Neural crest cell (in vitro differentiated cells): ENCODE results near the gene SGSH. TPM values are rescaled to one million over a fixed set of nuclear protein-coding genes. Genes with fewer than 3 reads are reported as not detected.
"Not testable (repeated sequence)": the region's sequence is repeated elsewhere in the genome, so short reads cannot be mapped to it uniquely, and the experiment has no call there.

Source experiments
- DNase-seq: peaks from one replicate; pipeline ENCODE4 v3.0.0; 2021; ENCODE audit warnings: low read depth, mixed read lengths, low spot score
- H3K27ac Mint-ChIP-seq: one replicate; pipeline ENCODE4 v1.8.0; 2021; ENCODE audit warnings: mild to moderate bottlenecking, mixed read lengths; ENCODE audit not compliant: unreplicated experiment
- H3K27me3 Mint-ChIP-seq: 2 replicates; pipeline ENCODE4 v1.8.0; 2021; ENCODE audit warnings: low read depth, mild to moderate bottlenecking, mixed read lengths
- H3K36me3 Mint-ChIP-seq: 2 replicates; pipeline ENCODE4 v1.8.0; 2021; ENCODE audit warnings: low read depth, mild to moderate bottlenecking, mixed read lengths
- H3K4me1 Mint-ChIP-seq: 2 replicates; pipeline ENCODE4 v1.8.0; 2021; ENCODE audit warnings: mixed read lengths
- H3K4me3 Mint-ChIP-seq: one replicate; pipeline ENCODE4 v1.8.0; 2021; ENCODE audit warnings: mild to moderate bottlenecking, mixed read lengths
- H3K9me3 Mint-ChIP-seq: 2 replicates; pipeline ENCODE4 v1.8.0; 2021; ENCODE audit warnings: mixed read lengths
- CTCF ChIP-seq: fragments of 200-600 bp; sonication (generic); conservative IDR thresholded peaks from 2 replicates; pipeline ENCODE4 v1.5.0; 2021; ENCODE audit warnings: antibody characterized with exemption, mild to moderate bottlenecking
- total RNA-seq: library from RNA; stranded (reverse); gene quantifications from 2 replicates; pipeline ENCODE4 v1.2.1, GENCODE V29; 2021

The SGSH gene
- total RNA-seq, 1 donor from 2014 or later: 32.8 TPM

- no peak for DNase-seq
- Mint-ChIP-seq H3K27me3 (no peaks in the 10 kb centered on the region), H3K36me3 (no peaks in the 10 kb centered on the region)
Measured at GRCh38 chr17:80203471-80203963, 16.6 kb downstream of the SGSH start.

GRCh38 chr17:80202197-80202596, 17.9 kb downstream of the SGSH start:
- no peak for DNase-seq
- Mint-ChIP-seq H3K36me3 (no peaks in the 10 kb centered on the region), H3K4me3 (no peak overlapping the region), H3K9me3 (no peaks in the 10 kb centered on the region), H3K27me3 (no peaks in the 10 kb centered on the region), H3K4me1 (peaks cover 6% of the 10 kb centered on the region), H3K27ac (no peak overlapping the region)
- no peak for TF ChIP-seq CTCF

More at GRCh38 chr17:80203471-80203963, 16.6 kb downstream of the SGSH start:
- Mint-ChIP-seq H3K27ac (no peak overlapping the region), H3K4me3 (no peak overlapping the region), H3K9me3 (no peaks in the 10 kb centered on the region), H3K4me1 (no peaks in the 10 kb centered on the region)
- no peak for TF ChIP-seq CTCF

DNA sequence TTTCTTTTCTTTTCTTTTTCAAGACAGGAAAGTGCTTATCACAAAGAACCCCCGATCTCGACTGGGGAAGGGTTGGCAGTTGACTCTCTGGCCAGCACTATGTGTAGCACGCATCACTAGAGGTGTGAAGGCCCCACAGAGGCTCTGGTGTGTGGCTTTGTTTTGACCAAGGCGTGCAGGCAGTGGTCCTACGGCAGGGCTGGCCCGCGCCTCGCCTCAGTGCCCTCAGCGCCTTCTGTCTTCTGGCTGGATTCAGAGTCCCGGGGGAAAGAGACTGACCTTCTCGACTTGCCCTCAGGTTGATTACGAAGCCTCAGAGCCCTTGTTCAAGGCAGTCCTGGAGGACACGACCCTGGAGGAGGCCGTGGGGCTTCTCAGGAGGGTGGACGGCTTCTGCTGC, 18.7 kb downstream of the SGSH start:
- Mint-ChIP-seq H3K36me3 (no peaks in the 10 kb centered on the region), H3K4me3 (no peak overlapping the region), H3K27me3 (no peaks in the 10 kb centered on the region), H3K4me1 (peaks cover 6% of the 10 kb centered on the region), H3K9me3 (no peaks in the 10 kb centered on the region), H3K27ac (no peak overlapping the region)
- TF ChIP-seq CTCF: no peak
- DNase-seq: no peak

GRCh38 chr17:80199295-80199694, 20.8 kb downstream of the SGSH start:
- H3K27ac Mint-ChIP-seq, H3K36me3 Mint-ChIP-seq, DNase-seq, H3K27me3 Mint-ChIP-seq, H3K4me3 Mint-ChIP-seq, H3K9me3 Mint-ChIP-seq: not testable (repeated sequence)
- peaks cover 16% of the 10 kb centered on the region for H3K4me1 Mint-ChIP-seq

- H3K4me1 Mint-ChIP-seq: peaks cover 22% of the 10 kb centered on the region
- no peak overlapping the region for H3K4me3 Mint-ChIP-seq
- H3K9me3 Mint-ChIP-seq: no peaks in the 10 kb centered on the region
- no peaks in the 10 kb centered on the region for H3K36me3 Mint-ChIP-seq
- TF ChIP-seq CTCF: no peak
- no peaks in the 10 kb centered on the region for H3K27me3 Mint-ChIP-seq
- no peak overlapping the region for H3K27ac Mint-ChIP-seq
- no peak for DNase-seq
Measured at GRCh38 chr17:80198144-80198661, 21.9 kb downstream of the SGSH start.

DNA sequence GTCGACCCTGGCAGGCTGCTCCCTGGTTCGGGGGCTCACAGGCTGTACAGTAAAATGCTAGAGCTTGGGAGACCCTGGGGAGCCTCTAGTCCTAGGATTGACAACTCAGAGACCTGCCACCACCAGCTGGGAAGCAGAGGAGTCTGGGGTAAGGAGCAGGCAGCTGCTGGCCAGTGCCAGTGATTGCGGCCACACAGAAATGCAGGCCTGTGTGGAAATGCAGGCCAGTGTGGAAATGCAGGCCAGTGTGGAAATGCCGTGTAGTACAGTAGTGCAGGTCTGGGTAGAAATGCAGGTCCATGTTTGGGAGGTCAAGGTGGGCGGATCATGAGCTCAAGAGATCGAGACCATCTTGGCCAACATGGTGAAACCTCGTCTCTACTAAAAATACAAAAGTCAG, 23.5 kb downstream of the SGSH start:
- DNase-seq: no peak
- Mint-ChIP-seq H3K9me3 (no peaks in the 10 kb centered on the region), H3K27me3 (no peaks in the 10 kb centered on the region)

More for the DNA sequence above, 23.5 kb downstream of the SGSH start:
- H3K36me3 Mint-ChIP-seq: no peaks in the 10 kb centered on the region
- H3K4me3 Mint-ChIP-seq: no peak overlapping the region
- peaks cover 33% of the 10 kb centered on the region for H3K4me1 Mint-ChIP-seq
- no peak for TF ChIP-seq CTCF
- no peak overlapping the region for H3K27ac Mint-ChIP-seq
